Measurements from ENCODE around the gene LMF1. TPM values are rescaled to one million over a fixed set of nuclear protein-coding genes. Genes with fewer than 3 reads are reported as not detected.
"Not testable (repeated sequence)": the region's sequence is repeated elsewhere in the genome, so short reads cannot be mapped to it uniquely, and the experiment has no call there.

The LMF1 gene
- total RNA-seq, 1 donor from 2014 or later: 24.6 TPM

DNA sequence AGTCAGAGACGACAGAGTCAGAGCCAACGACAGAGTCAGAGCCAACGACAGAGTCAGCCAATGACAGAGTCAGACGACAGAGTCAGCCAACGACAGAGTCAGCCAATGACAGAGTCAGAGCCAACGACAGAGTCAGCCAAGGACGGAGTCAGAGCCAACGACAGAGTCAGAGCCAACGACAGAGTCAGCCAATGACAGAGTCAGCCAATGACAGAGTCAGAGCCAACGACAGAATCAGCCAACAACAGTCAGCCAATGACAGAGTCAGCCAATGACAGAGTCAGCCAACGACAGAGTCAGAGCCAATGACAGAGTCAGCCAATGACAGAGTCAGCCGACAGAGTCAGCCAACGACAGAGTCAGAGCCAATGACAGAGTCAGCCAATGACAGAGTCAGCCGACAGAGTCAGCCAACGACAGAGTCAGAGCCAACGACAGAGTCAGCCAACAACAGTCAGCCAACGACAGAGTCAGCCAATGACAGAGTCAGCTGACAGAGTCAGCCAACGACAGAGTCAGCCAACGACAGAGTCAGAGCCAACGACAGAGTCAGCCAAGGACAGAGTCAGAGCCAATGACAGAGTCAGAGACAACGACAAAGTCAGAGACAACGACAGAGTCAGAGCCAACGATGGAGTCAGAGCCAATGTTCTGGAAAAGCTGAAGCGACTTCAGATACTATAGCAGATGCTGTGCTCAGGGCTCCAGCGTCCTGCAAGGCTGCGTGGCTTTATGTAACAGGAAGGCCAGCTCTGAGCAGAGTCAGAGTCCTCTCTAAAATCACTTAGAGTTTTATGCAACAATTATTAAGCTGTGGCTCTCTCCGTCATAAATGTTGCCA is 19.8 kb downstream of the LMF1 start:
- not testable (repeated sequence) for DNase-seq (ENCODE audit: low spot score)

GRCh38 chr16:948767-949166 is 22.0 kb downstream of the LMF1 start:
- DNase-seq (ENCODE audit: low spot score): not testable (repeated sequence)

DNA sequence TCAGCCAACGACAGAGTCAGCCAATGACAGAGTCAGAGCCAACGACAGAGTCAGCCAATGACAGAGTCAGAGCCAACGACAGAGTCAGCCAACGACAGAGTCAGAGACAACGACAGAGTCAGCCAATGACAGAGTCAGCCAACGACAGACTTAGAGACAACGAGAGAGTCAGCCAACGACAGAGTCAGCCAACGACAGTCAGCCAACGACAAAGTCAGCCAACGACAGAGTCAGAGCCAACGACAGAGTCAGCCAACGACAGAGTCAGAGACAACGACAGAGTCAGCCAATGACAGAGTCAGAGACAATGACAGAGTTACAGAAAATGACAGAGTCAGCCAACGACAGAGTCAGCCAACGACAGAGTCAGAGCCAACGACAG is 22.9 kb downstream of the LMF1 start:
- DNase-seq (ENCODE audit: low spot score): not testable (repeated sequence)

GRCh38 chr16:947255-947921 is 23.4 kb downstream of the LMF1 start:
- no peak for DNase-seq (ENCODE audit: low spot score)

- no peak for DNase-seq (ENCODE audit: low spot score)
Observed at GRCh38 chr16:946048-946395, 24.8 kb downstream of the LMF1 start.

DNA sequence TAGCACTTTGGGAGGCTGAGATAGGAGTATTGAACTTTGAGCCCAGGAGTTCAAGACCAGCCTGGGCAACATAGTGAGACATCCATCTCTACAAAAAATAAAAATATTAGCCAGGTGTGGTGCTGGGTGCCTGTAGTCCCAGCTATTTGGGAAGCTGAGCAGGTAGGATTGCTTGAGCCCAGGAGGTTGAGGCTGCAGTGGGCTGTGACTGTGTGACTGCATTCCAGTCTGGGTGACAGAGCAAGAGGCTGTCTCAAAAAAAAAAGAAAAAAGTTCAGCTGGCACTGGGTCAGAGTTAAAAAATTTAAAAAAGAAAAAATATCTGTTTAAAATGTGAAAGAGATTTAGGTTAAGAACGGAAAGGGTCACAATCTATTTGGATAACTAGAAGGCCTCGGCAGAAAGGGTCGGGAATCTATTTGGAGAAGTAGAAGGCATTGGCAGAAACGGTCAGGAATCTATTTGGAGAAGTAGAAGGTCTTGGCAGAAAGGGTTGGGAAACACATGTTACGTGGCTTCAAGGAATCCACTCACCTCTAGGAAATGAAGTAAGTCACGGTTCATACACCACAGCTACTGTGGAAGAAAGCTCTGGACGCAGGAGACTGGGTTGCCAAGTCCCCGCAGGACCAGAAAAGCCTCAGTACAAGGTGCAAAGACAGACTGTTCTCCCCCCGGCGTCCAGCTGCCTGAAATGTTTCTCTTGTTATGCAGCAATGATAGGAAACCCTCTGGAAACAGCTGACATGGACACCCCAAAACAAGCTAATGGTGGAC is 25.3 kb downstream of the LMF1 start:
- DNase-seq (ENCODE audit: low spot score): no peak

- DNase-seq (ENCODE audit: low spot score): no peak
Observed at GRCh38 chr16:943971-944370, 26.8 kb downstream of the LMF1 start.

- no peak for DNase-seq (ENCODE audit: low spot score)
Observed at GRCh38 chr16:942436-943060, 28.2 kb downstream of the LMF1 start.

DNA sequence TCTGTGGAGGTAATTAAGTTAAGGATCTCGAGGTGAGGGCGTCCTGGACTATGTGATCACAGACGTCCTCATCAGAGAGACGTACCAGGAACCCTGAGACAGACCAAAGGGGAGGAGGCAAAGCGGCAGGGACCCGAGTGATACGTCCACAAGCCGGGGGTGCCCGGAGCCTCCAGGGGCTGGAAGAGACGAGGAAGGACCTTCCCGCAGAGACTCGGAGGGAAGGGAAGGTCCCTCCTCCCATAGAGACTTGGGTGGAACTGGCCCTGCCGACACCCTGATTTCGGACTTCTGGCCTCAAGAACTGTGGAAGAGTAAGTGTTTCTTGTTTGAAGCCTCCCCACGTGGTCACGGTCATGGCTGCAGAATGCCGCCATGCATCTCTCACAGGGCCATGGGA is 30.8 kb downstream of the LMF1 start:
- DNase-seq (ENCODE audit: low spot score): no peak

DNA sequence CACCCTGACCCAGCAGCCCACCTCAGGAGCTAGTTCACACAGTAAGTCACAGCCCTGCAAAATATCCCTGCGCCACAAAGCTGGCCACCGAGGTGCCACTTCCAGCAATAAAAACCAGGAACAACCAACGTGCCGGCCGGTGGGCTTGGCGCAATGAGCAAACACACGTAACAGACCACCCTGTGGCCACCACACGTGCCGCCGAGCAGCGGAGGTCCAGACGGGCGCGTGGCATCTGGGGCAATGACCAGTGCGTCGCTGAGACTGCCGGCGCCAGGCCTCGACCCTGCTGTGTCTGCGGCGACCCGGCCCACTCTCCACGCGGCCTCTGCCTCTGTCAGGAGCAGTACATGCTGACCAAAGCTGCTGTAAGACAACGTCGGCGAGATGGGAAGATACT is 31.5 kb downstream of the LMF1 start:
- no peak for DNase-seq (ENCODE audit: low spot score)

- DNase-seq (ENCODE audit: low spot score): no peak
Observed at GRCh38 chr16:938752-939151, 32.0 kb downstream of the LMF1 start.

GRCh38 chr16:938136-938535 is 32.6 kb downstream of the LMF1 start:
- no peak for DNase-seq (ENCODE audit: low spot score)

DNA sequence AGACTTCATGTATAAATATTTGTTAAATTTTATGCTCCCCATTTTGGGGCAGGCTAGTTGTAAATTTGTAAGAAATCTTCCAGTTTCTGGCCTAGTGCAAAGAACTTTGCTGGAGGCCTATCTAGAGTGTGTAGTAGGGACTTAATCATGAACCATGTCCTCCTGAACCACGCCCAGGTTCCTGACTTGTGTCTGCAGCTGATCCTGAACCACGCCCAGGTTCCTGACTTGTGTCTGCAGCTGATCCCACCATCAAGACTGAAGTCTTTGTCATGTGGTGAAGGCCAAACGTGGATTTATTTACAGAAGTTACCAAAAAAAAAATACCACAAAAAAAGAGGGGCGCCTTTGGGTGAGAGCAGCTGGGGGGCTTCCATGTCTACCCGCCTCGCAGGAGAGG is 33.1 kb downstream of the LMF1 start:
- DNase-seq (ENCODE audit: low spot score): no peak

DNA sequence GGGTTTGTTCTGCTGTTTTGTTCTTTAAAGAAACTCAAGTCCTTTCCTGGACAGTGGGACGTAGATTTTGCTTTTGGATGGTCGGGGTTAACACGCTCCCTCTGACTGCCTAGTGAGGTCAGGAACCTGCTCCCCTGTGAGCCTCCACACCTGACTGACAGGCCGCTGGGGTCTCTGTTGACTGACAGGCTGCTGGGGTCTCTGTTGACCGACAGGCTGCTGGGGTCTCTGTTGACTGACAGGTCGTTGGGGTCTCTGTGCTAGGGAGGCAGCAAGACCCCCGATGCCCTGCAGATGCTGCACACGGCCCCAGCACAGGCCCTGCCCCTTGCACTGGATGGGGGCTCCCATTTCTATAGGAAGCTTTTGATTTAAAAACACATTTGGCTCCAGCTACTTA is 33.5 kb downstream of the LMF1 start:
- DNase-seq (ENCODE audit: low spot score): no peak

- no peak for DNase-seq (ENCODE audit: low spot score)
Observed at GRCh38 chr16:935684-936083, 35.1 kb downstream of the LMF1 start.

- no peak for DNase-seq (ENCODE audit: low spot score)
Observed at GRCh38 chr16:934178-934577, 36.6 kb downstream of the LMF1 start.

DNA sequence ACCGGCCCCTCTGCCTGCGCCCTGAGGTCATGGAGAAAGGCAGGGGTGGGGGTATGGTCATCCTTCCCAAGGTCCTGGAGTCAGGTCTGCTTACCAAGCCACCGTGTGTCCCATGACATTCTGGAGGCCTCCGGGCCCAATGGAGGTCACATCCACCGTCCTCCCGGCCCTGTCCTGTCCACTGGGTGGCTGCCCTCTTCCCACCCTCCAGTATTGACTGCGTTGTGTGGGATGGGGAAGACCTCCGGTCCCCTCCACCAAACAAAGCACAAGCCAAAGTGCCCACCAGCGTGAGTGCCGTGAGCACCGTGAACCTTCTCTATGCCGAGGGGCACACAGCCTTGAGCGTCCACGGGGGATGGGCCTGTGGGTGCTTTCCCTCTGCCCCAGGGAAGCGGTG is 37.2 kb downstream of the LMF1 start:
- DNase-seq (ENCODE audit: low spot score): no peak

DNA sequence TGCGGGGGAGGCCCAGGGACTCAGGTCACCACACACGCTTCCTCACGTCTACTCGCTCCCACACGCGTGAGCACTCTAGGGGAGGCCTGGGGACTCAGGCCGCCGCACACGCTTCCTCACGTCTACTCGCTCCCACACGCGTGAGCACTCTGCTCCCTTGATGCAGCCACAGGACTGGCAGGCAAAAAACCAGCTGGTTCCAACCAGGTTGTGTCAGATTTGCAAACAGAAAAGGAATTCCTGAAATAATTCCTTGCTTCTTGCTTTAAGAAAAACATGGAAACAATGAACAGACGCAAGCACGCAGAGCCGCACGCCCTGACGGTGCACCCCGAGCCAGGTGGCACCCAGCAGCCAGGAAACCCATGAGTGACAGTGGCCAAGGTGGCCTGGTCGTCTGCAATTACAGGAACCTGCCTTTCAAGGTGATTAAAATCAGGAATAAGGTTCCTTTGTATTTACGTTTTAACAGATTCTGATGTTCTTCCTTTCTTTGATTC is 37.9 kb downstream of the LMF1 start:
- DNase-seq (ENCODE audit: low spot score): no peak

DNA sequence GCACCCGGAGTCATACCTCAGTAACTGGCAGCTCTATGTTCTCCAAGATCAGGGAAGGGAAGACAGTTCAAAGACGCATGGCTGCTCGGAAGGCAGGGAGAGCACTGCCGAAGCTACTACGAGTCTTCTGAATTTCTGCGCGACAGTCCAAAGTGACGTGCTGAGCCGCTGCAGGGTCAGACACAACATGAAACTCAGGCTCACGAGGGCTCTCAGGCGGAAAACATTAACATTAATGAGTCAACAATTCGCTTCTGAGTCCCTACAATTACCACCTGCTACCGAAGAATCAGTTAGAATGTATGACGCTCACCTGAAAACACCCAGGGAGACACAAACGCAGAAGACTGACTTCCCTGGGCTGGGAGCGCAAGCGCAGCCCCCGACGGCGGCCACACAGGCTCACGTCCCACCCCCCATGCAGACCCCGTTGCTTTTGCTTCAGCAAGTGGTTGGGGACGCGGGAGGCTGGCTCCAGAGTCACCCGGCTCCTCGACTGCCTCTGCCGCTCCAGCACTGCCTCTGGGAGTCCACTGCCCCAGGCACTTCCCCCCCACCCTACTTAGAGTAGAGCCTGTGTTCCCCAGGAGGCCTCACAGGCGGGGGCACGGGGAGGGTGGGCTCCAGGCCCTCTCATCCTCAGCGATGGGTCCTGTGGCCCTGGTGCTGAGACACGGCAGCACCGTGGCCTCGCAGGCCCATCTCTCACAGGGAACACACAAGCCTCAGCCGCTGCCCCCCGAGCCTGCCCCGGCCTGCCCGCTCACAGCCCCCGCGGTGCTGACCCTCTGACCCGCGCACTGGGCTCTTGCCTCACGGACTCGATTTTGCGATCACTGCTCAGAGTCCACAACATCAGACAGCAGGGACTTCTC is 38.9 kb downstream of the LMF1 start:
- no peak for DNase-seq (ENCODE audit: low spot score)

GRCh38 chr16:931171-931570 is 39.6 kb downstream of the LMF1 start:
- no peak for DNase-seq (ENCODE audit: low spot score)

DNA sequence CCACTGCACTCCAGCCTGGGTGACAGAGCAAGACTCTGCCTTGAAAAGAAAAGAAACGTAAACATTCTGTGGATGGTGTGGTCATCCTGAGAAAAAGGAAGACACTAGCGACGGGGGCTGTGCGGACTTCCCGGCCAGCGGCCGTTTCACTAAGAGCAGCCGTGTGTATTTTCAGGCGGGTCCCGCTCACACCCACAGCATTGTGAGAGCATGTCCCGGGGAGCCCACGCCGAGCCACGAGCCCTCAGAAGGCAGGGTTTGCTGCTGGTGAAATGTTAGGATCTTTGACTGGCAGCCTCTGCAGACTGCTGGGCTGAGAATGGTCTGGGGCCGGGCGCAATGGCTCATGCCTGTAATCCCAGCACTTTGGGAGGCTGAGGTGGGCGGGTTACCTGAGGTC is 40.3 kb downstream of the LMF1 start:
- DNase-seq (ENCODE audit: low spot score): no peak
